ENCODE measurements around the gene CBLC.

- no peak for TF ChIP-seq FOXJ3 (CRISPR knock-in tag; IDR thresholded peaks at IDR 0.05; ENCODE audit: borderline replicate concordance)
- TF ChIP-seq CTCF (IDR thresholded peaks at IDR 0.05): no peak
- TF ChIP-seq, protein P1, sequence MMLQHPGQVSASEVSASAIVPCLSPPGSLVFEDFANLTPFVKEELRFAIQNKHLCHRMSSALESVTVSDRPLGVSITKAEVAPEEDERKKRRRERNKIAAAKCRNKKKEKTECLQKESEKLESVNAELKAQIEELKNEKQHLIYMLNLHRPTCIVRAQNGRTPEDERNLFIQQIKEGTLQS (CRISPR knock-in tag; conservative IDR thresholded peaks at IDR 0.05): no peak
- TF ChIP-seq ZNF423 (CRISPR knock-in tag; IDR thresholded peaks at IDR 0.05): no peak
- no peak for TF ChIP-seq ZNF121 (CRISPR knock-in tag; IDR thresholded peaks at IDR 0.05)
Observed at GRCh38 chr19:44816301-44816700, 38.6 kb downstream of the CBLC start.
